Choroid plexus epithelial cell (primary cell): Measurements from ENCODE around the gene ARHGAP24.

ENCODE experiments used
- DNase-seq: peaks from one replicate; pipeline ENCODE4 v3.0.0-alpha.2; 2010; ENCODE audit warnings: low read depth
- H3K4me3 ChIP-seq: 2 replicates; pipeline ENCODE4 v1.5.1; 2011; ENCODE audit warnings: low read depth, mild to moderate bottlenecking, control low read depth, low read length, moderate library complexity
- CTCF ChIP-seq: conservative IDR thresholded peaks from 2 replicates; pipeline ENCODE4 v1.5.1; 2011; ENCODE audit warnings: low read depth, mild to moderate bottlenecking, control low read depth, inconsistent platforms, low read length, moderate library complexity

The ARHGAP24 gene

GRCh38 chr4:85790582-85790981 is 315.6 kb downstream of the ARHGAP24 start:
- no peak overlapping the region for H3K4me3 ChIP-seq
- no peak for TF ChIP-seq CTCF
- DNase-seq: no peak

GRCh38 chr4:85792376-85793232 is 317.7 kb downstream of the ARHGAP24 start:
- DNase-seq: no peak
- no peak for TF ChIP-seq CTCF
- no peak overlapping the region for H3K4me3 ChIP-seq

- no peak overlapping the region for H3K4me3 ChIP-seq
- no peak for DNase-seq
- no peak for TF ChIP-seq CTCF
Observed at GRCh38 chr4:85793233-85793585, 318.3 kb downstream of the ARHGAP24 start.

- DNase-seq: no peak
- TF ChIP-seq CTCF: no peak
- no peak overlapping the region for H3K4me3 ChIP-seq
Observed at GRCh38 chr4:85798012-85798770, 323.2 kb downstream of the ARHGAP24 start.

GRCh38 chr4:85803856-85804255 is 328.9 kb downstream of the ARHGAP24 start:
- TF ChIP-seq CTCF: no peak
- H3K4me3 ChIP-seq: no peak overlapping the region
- DNase-seq: no peak

GRCh38 chr4:85805891-85806290 is 330.9 kb downstream of the ARHGAP24 start:
- TF ChIP-seq CTCF: no peak
- no peak for DNase-seq

More at GRCh38 chr4:85805891-85806290, 330.9 kb downstream of the ARHGAP24 start:
- H3K4me3 ChIP-seq: no peak overlapping the region
